Spleen (tissue), 11 donors: ENCODE measurements around the gene MSN. TPM values are rescaled to one million over a fixed set of nuclear protein-coding genes. Genes with fewer than 3 reads are reported as not detected.
A peak's percentile ranks its signal among the peaks of the same experiment; 100 is the strongest.

Source experiments
- DNase-seq: peaks from one replicate; pipeline ENCODE4 v3.0.0-alpha.2; 2020
- H3K27ac ChIP-seq, 8 donors: fragments of 200-600 bp; sonication (generic) in 7 of 8; 1 replicate in 4 of 8; 2 replicates in 4 of 8; pipeline versions ENCODE4 v1.5.0 to v1.8.0; 2016 to 2021; ENCODE audit warnings: inconsistent platforms in 4 of 8, mild to moderate bottlenecking in 4 of 8, moderate library complexity in 1 of 8
- H3K27me3 ChIP-seq, 7 donors: fragments of 200-600 bp; sonication (generic) in 6 of 7; replicated peaks in 1 of 7; 1 replicate in 4 of 7; 2 replicates in 3 of 7; pipeline versions ENCODE4 v1.5.0 to v1.8.0; 2016 to 2021; ENCODE audit warnings: inconsistent platforms in 3 of 7, mild to moderate bottlenecking in 1 of 7
- H3K36me3 ChIP-seq, 6 donors: fragments of 200-600 bp; sonication (generic) in 5 of 6; 1 replicate in 4 of 6; 2 replicates in 2 of 6; pipeline versions ENCODE4 v1.5.0 to v1.8.0; 2016 to 2021; ENCODE audit warnings: inconsistent platforms in 2 of 6
- H3K4me1 ChIP-seq, 6 donors: fragments of 200-600 bp; sonication (generic) in 5 of 6; 1 replicate in 3 of 6; 2 replicates in 3 of 6; pipeline versions ENCODE4 v1.5.0 to v1.8.0; 2016 to 2021; ENCODE audit warnings: inconsistent platforms in 3 of 6
- H3K4me3 ChIP-seq, 8 donors: fragments of 200-600 bp; sonication (generic) in 7 of 8; 1 replicate in 4 of 8; 2 replicates in 4 of 8; pipeline versions ENCODE4 v1.5.0 to v1.8.0; 2016 to 2021; ENCODE audit warnings: inconsistent platforms in 4 of 8, mild to moderate bottlenecking in 4 of 8, moderate library complexity in 2 of 8
- H3K9me3 ChIP-seq, 8 donors: fragments of 200-600 bp; sonication (generic) in 7 of 8; 1 replicate in 4 of 8; 2 replicates in 4 of 8; pipeline versions ENCODE4 v1.5.0 to v1.8.0; 2016 to 2021; ENCODE audit warnings: inconsistent platforms in 4 of 8
- CTCF ChIP-seq, 11 experiments: fragments of 200-600 bp in 7 of 11; fragments of 450-650 bp in 4 of 11; sonication (generic) in 4 of 11; IDR thresholded peaks in 8 of 11; conservative IDR thresholded peaks in 3 of 11; 1 replicate in 7 of 11; 2 replicates in 4 of 11; pipeline versions ENCODE4 v1.4.0 to v1.8.0; 2016 to 2021; ENCODE audit warnings: antibody characterized with exemption in 11 of 11, inconsistent platforms in 4 of 11, mild to moderate bottlenecking in 1 of 11
- POLR2A ChIP-seq, 3 donors: fragments of 450-650 bp; IDR thresholded peaks; one replicate each; pipeline ENCODE4 v1.5.1; 2017; ENCODE audit warnings: antibody characterized with exemption in 3 of 3, mild to moderate bottlenecking in 1 of 3
- POLR2AphosphoS5 ChIP-seq, 3 donors: sonication (generic); formaldehyde crosslinking; IDR thresholded peaks; one replicate each; pipeline ENCODE4 v1.5.1; 2017; ENCODE audit warnings: antibody characterized with exemption in 3 of 3
- WGBS, 5 donors: extraction: QIAGEN DNeasy Blood & Tissue Kit in 3 of 5; methylation state at CpG; one replicate each; pipeline versions ENCODE4 v1.1.5 to v1.1.7; 2013 to 2018; 5-methylcytosine and 5-hydroxymethylcytosine counted together
- intact Hi-C: fragments of 100-400 bp; cut with DNase I; formaldehyde crosslinking; loops from one replicate; pipeline ENCODE4 v1.15.0; 2023; ENCODE audit warnings: low total_unique reads
- polyA plus RNA-seq, 3 donors: library from polyadenylated mRNA; stranded (reverse); fragments of 200-250 nt; gene quantifications; one replicate each; pipeline ENCODE4 v1.2.1, GENCODE V29; 2013
- total RNA-seq, 7 donors: library from RNA; depleted of rRNA in 3 of 7; stranded (reverse); fragments of >200 nt in 3 of 7; fragmentation: NEBNext Ultra II Directional in 4 of 7; extraction: Animal tissue kit (Norgen Biotek cat#: 25700) in 4 of 7; gene quantifications; one replicate each; pipeline versions ENCODE4 v1.1.0 to v1.2.1, GENCODE V29; 2016 to 2021
- donor health status: healthy with polysubstance abuse.
- donor health status: DM: no; HTN: no; CAD: no; lungs with moderate emphysema.
- donor health status: DM: no; HTN: no; CAD: no.
- donor health status: Bipolar disorder and iron deficiency.
- donor health status: healthy.
- donor health status: DM: no; HTN: no; CAD: no.
- donor health status: DM: yes; HTN: yes; CAD: no.

Gene MSN
- total and polyA plus RNA-seq, 10 donors, result 101 to 396 (median 329) TPM

- peak overlapping the region in 7 of 8 donors; percentile 13 to 88 (median 51) for H3K27ac ChIP-seq
- intact Hi-C loops, result no loop called here
Observed at GRCh38 chrX:65689377-65689776, 21.9 kb downstream of the MSN start.

GRCh38 chrX:65690057-65690855, 22.8 kb downstream of the MSN start:
- no peaks in the 10 kb centered on the region for H3K9me3 ChIP-seq
- H3K4me3 ChIP-seq, result peak overlapping the region in 1 of 8 donors; percentile 4
- TF ChIP-seq CTCF (IDR thresholded peaks at IDR 0.05 in 8 of 11, conservative IDR thresholded peaks at IDR 0.05 in 3 of 11), result no peak
- TF ChIP-seq POLR2AphosphoS5 (IDR thresholded peaks at IDR 0.05), result peak in 2 of 3 donors; percentile 16 to 20
- peaks cover 0 to 4% (median 0%) of the 10 kb centered on the region in 6 donors for H3K36me3 ChIP-seq
- DNase-seq, result no peak
- intact Hi-C loops, result no loop called here
- H3K27me3 ChIP-seq, result no peaks in the 10 kb centered on the region
- WGBS, 5 donors, result 40 to 64% (median 54%) methylated on average over 4 to 5 of the region's 5 CpGs
- H3K27ac ChIP-seq, result peak overlapping the region in 7 of 8 donors; percentile 0 to 88 (median 51)
- peaks cover 52 to 100% (median 95%) of the 10 kb centered on the region in 6 donors for H3K4me1 ChIP-seq

More at GRCh38 chrX:65689377-65689776, 21.9 kb downstream of the MSN start:
- Histone ChIP-seq H3K9me3 (no peaks in the 10 kb centered on the region), H3K36me3 (peaks cover 0 to 8% (median 0%) of the 10 kb centered on the region in 6 donors), H3K4me3 (no peak overlapping the region), H3K27me3 (no peaks in the 10 kb centered on the region), H3K4me1 (peaks cover 59 to 100% (median 97%) of the 10 kb centered on the region in 6 donors)
- DNase-seq, result no peak
- TF ChIP-seq POLR2AphosphoS5 (IDR thresholded peaks at IDR 0.05) (no peak), POLR2A (IDR thresholded peaks at IDR 0.05) (no peak), CTCF (IDR thresholded peaks at IDR 0.05 in 8 of 11, conservative IDR thresholded peaks at IDR 0.05 in 3 of 11) (no peak)
- 88 to 100% (median 94%) methylated on average over 1 to 2 of the region's 2 CpGs for WGBS, 5 donors

GRCh38 chrX:65695849-65696449, 28.5 kb downstream of the MSN start:
- intact Hi-C loops, result no loop called here
- WGBS, 5 donors, result 27 to 61% (median 37%) methylated on average over 3 of the region's 3 CpGs
- TF ChIP-seq POLR2A (IDR thresholded peaks at IDR 0.05), result no peak
- TF ChIP-seq POLR2AphosphoS5 (IDR thresholded peaks at IDR 0.05), result no peak
- TF ChIP-seq CTCF (IDR thresholded peaks at IDR 0.05 in 8 of 11, conservative IDR thresholded peaks at IDR 0.05 in 3 of 11), result no peak

GRCh38 chrX:65696613-65697012, 29.2 kb downstream of the MSN start:
- intact Hi-C loops, result no loop called here
- 30 to 46% (median 41%) methylated on average over 3 of the region's 3 CpGs for WGBS, 5 donors
- DNase-seq, result no peak
- Histone ChIP-seq H3K27me3 (no peaks in the 10 kb centered on the region), H3K36me3 (peaks cover 0 to 21% (median 0%) of the 10 kb centered on the region in 6 donors), H3K27ac (peak overlapping the region; percentile 53 to 92 (median 82)), H3K9me3 (no peaks in the 10 kb centered on the region), H3K4me1 (peaks cover 58 to 100% (median 95%) of the 10 kb centered on the region in 6 donors), H3K4me3 (peak overlapping the region in 2 of 8 donors; percentile 23 to 56)
- TF ChIP-seq POLR2AphosphoS5 (IDR thresholded peaks at IDR 0.05) (no peak), POLR2A (IDR thresholded peaks at IDR 0.05) (no peak), CTCF (IDR thresholded peaks at IDR 0.05 in 8 of 11, conservative IDR thresholded peaks at IDR 0.05 in 3 of 11) (no peak)

More at GRCh38 chrX:65695849-65696449, 28.5 kb downstream of the MSN start:
- H3K27ac ChIP-seq, result peak overlapping the region; percentile 10 to 92 (median 82)
- no peak for DNase-seq
- H3K4me3 ChIP-seq, result peak overlapping the region in 1 of 8 donors; percentile 56
- H3K27me3 ChIP-seq, result no peaks in the 10 kb centered on the region
- no peaks in the 10 kb centered on the region for H3K9me3 ChIP-seq
- H3K36me3 ChIP-seq, result peaks cover 0 to 14% (median 0%) of the 10 kb centered on the region in 6 donors
- peaks cover 53 to 100% (median 95%) of the 10 kb centered on the region in 6 donors for H3K4me1 ChIP-seq
